Transverse colon (tissue), 4 donors: ENCODE results near the gene CEL. TPM values are rescaled to one million over a fixed set of nuclear protein-coding genes. Genes with fewer than 3 reads are reported as not detected.
"Not testable (repeated sequence)": the region's sequence is repeated elsewhere in the genome, so short reads cannot be mapped to it uniquely, and the experiment has no call there.

Source experiments
- DNase-seq: peaks from one replicate; pipeline ENCODE4 v3.0.0-alpha.2; 2019
- H3K27ac ChIP-seq, 4 donors: fragments of 200-600 bp; sonication (generic); 2 replicates each; pipeline ENCODE4 v1.5.1; 2016 to 2018; ENCODE audit warnings: inconsistent platforms in 4 of 4
- H3K27me3 ChIP-seq: fragments of 200-600 bp; sonication (generic); 2 replicates; pipeline ENCODE4 v1.5.1; 2017; ENCODE audit warnings: inconsistent platforms
- H3K36me3 ChIP-seq, 4 donors: fragments of 200-600 bp; sonication (generic); 2 replicates each; pipeline ENCODE4 v1.5.1; 2017 to 2019; ENCODE audit warnings: inconsistent platforms in 4 of 4
- H3K4me1 ChIP-seq, 4 donors: fragments of 200-600 bp; sonication (generic); 2 replicates each; pipeline ENCODE4 v1.5.1; 2017 to 2020; ENCODE audit warnings: inconsistent platforms in 4 of 4
- H3K4me3 ChIP-seq, 4 donors: fragments of 200-600 bp; sonication (generic); 1 replicate in 1 of 4; 2 replicates in 3 of 4; pipeline versions ENCODE4 v1.5.1 to v1.6.1; 2017 to 2019; ENCODE audit warnings: inconsistent platforms in 4 of 4
- H3K9me3 ChIP-seq, 2 donors: fragments of 200-600 bp; sonication (generic); 2 replicates each; pipeline ENCODE4 v1.5.1; 2017 to 2019; ENCODE audit warnings: inconsistent platforms in 2 of 2
- CTCF ChIP-seq, 5 experiments: fragments of 200-600 bp in 3 of 5; fragments of 450-650 bp in 2 of 5; sonication (generic) in 3 of 5; IDR thresholded peaks; 1 replicate in 2 of 5; 2 replicates in 3 of 5; pipeline ENCODE4 v1.5.1; 2016 to 2017; ENCODE audit warnings: antibody characterized with exemption in 5 of 5, inconsistent platforms in 3 of 5, mild to moderate bottlenecking in 2 of 5, moderate library complexity in 1 of 5
- EP300 ChIP-seq: sonication (generic); formaldehyde crosslinking; IDR thresholded peaks from one replicate; pipeline ENCODE4 v1.6.1; 2017; ENCODE audit warnings: antibody characterized with exemption, low read depth
- POLR2A ChIP-seq: fragments of 450-650 bp; IDR thresholded peaks from one replicate; pipeline ENCODE4 v1.6.1; 2016; ENCODE audit warnings: antibody characterized with exemption, mild to moderate bottlenecking, moderate library complexity
- POLR2AphosphoS5 ChIP-seq, 3 donors: sonication (generic); formaldehyde crosslinking; IDR thresholded peaks; one replicate each; pipeline ENCODE4 v1.6.1; 2016; ENCODE audit warnings: antibody characterized with exemption in 3 of 3
- WGBS, 2 donors: methylation state at CpG; one replicate each; pipeline ENCODE4 v1.1.5; 2018; ENCODE audit warnings: low coverage in 1 of 2; 5-methylcytosine and 5-hydroxymethylcytosine counted together
- in situ Hi-C, 4 donors: fragments of 200-750 bp; cut with MboI; loops; one replicate each; pipeline versions ENCODE4 v1.15.0 to v1.15.1; 2017; ENCODE audit warnings: low sequenced_read_pairs in 3 of 4, low pct_ligation_motif_present in 1 of 4, low pct_unique_long_range_greater_than_20kb in 1 of 4
- intact Hi-C: fragments of 100-400 bp; cut with DNase I; formaldehyde crosslinking; loops from one replicate; pipeline ENCODE4 v1.15.1; 2023; ENCODE audit warnings: low total_unique reads
- total RNA-seq, 4 donors: library from RNA; depleted of rRNA; stranded (reverse); fragments of >200 nt; gene quantifications; one replicate each; pipeline ENCODE4 v1.1.0, GENCODE V29; 2016

The CEL gene
- total RNA-seq, 4 donors from 2014 or later = 0.27 to 8.6 (median 0.48) TPM; not detected in 1

- no peaks in the 10 kb centered on the region for H3K4me1 ChIP-seq
- TF ChIP-seq EP300 = no peak
- no peak for TF ChIP-seq POLR2AphosphoS5 (IDR thresholded peaks at IDR 0.05)
- TF ChIP-seq POLR2A = no peak
- no peak for TF ChIP-seq CTCF (IDR thresholded peaks at IDR 0.05)
- intact Hi-C loops (no loop called here), in situ Hi-C loops (no loop called here)
- 63 to 86% methylated on average over 1 to 7 of the region's 7 CpGs for WGBS, 2 donors
- peaks cover 0 to 22% (median 10%) of the 10 kb centered on the region in 4 donors for H3K36me3 ChIP-seq
- no peaks in the 10 kb centered on the region for H3K27me3 ChIP-seq
- no peak for DNase-seq
- no peak overlapping the region for H3K27ac ChIP-seq
- no peaks in the 10 kb centered on the region for H3K9me3 ChIP-seq
- no peak overlapping the region for H3K4me3 ChIP-seq
Measured at GRCh38 chr9:133059623-133060022, 2.2 kb upstream of the CEL start.

GRCh38 chr9:133060417-133060841, 1.4 kb upstream of the CEL start:
- Histone ChIP-seq H3K4me3 (no peak overlapping the region), H3K27ac (no peak overlapping the region)

GRCh38 chr9:133061019-133061763, 590 bp upstream of the CEL start:
- H3K27ac ChIP-seq, H3K9me3 ChIP-seq, H3K27me3 ChIP-seq, intact Hi-C loops, H3K4me1 ChIP-seq, DNase-seq, in situ Hi-C loops, H3K4me3 ChIP-seq: not testable (repeated sequence)
- WGBS, 2 donors = 64% methylated on average over 13 of the region's 14 CpGs; no CpG with 5 or more reads in 1 of the 2 donors
- H3K36me3 ChIP-seq = peaks cover 0 to 11% (median 3%) of the 10 kb centered on the region in 4 donors

More at GRCh38 chr9:133060417-133060841, 1.4 kb upstream of the CEL start:
- Histone ChIP-seq H3K27me3 (no peaks in the 10 kb centered on the region), H3K9me3 (no peaks in the 10 kb centered on the region), H3K36me3 (peaks cover 0 to 19% (median 7%) of the 10 kb centered on the region in 4 donors), H3K4me1 (no peaks in the 10 kb centered on the region)
- no peak for TF ChIP-seq EP300
- TF ChIP-seq POLR2A = no peak
- no peak for TF ChIP-seq CTCF (IDR thresholded peaks at IDR 0.05)
- no peak for TF ChIP-seq POLR2AphosphoS5 (IDR thresholded peaks at IDR 0.05)
- in situ Hi-C loops (no loop called here), intact Hi-C loops (no loop called here)
- WGBS, 2 donors = 49% methylated on average over 6 of the region's 6 CpGs; no CpG with 5 or more reads in 1 of the 2 donors
- no peak for DNase-seq

- WGBS, 2 donors = 40 to 81% methylated on average over 2 of the region's 8 CpGs
- in situ Hi-C loops, H3K9me3 ChIP-seq, H3K4me1 ChIP-seq, H3K27ac ChIP-seq, DNase-seq, intact Hi-C loops, H3K36me3 ChIP-seq, H3K27me3 ChIP-seq, H3K4me3 ChIP-seq: not testable (repeated sequence)
Measured at GRCh38 chr9:133062569-133062968, 788 bp downstream of the CEL start.

- no peaks in the 10 kb centered on the region for H3K27me3 ChIP-seq
- H3K9me3 ChIP-seq = no peaks in the 10 kb centered on the region
- WGBS, 2 donors = 75% methylated on average over 6 of the region's 8 CpGs; no CpG with 5 or more reads in 1 of the 2 donors
- no peak overlapping the region for H3K4me3 ChIP-seq
- intact Hi-C loops = no loop called here
- no peak for DNase-seq
- in situ Hi-C loops = no loop called here
- no peaks in the 10 kb centered on the region for H3K4me1 ChIP-seq
- H3K27ac ChIP-seq = no peak overlapping the region
- TF ChIP-seq POLR2A = no peak
- no peak for TF ChIP-seq POLR2AphosphoS5 (IDR thresholded peaks at IDR 0.05)
- TF ChIP-seq EP300 = no peak
- no peak for TF ChIP-seq CTCF (IDR thresholded peaks at IDR 0.05)
- H3K36me3 ChIP-seq = no peaks in the 10 kb centered on the region
Measured at GRCh38 chr9:133063159-133063499, 1.3 kb downstream of the CEL start.
